DND-41 (cell line): Measurements from ENCODE around the gene PDLIM1.

Experiments used
- CTCF ChIP-seq: IDR thresholded peaks from 2 replicates; pipeline ENCODE4 v1.5.1; 2012; ENCODE audit warnings: borderline replicate concordance, low read length, moderate library complexity, mild to moderate bottlenecking; ENCODE audit not compliant: poor library complexity, severe bottlenecking; ENCODE audit errors: extremely low read depth
- EZH2 ChIP-seq: IDR thresholded peaks from 3 replicates; pipeline ENCODE4 v1.6.1; 2012; ENCODE audit warnings: borderline replicate concordance, low read depth, mild to moderate bottlenecking, moderate library complexity, low read length, inconsistent platforms; ENCODE audit not compliant: severe bottlenecking

- no peak for TF ChIP-seq CTCF
- no peak for TF ChIP-seq EZH2
These were observed 4.4 kb upstream of the PDLIM1 start for GRCh38 chr10:95295031-95295755.
